Nephron (organoid): ENCODE measurements around the gene FAM131C.
A peak's percentile ranks its signal among the peaks of the same experiment; 100 is the strongest.
"Not testable (repeated sequence)": the region's sequence is repeated elsewhere in the genome, so short reads cannot be mapped to it uniquely, and the experiment has no call there.

Experiments
- H3K27ac Mint-ChIP-seq, 3 experiments: 2 replicates each; pipeline ENCODE4 v1.8.0; 2020; ENCODE audit warnings: mixed read lengths in 3 of 3, mild to moderate bottlenecking in 2 of 3, moderate library complexity in 1 of 3
- H3K27me3 Mint-ChIP-seq: 2 replicates; pipeline ENCODE4 v1.8.0; 2021; ENCODE audit warnings: low read depth, mild to moderate bottlenecking, moderate library complexity, mixed read lengths
- H3K36me3 Mint-ChIP-seq: 2 replicates; pipeline ENCODE4 v1.8.0; 2020; ENCODE audit warnings: low read depth, mixed read lengths
- H3K4me1 Mint-ChIP-seq: 2 replicates; pipeline ENCODE4 v1.8.0; 2020; ENCODE audit warnings: mixed read lengths
- H3K4me3 Mint-ChIP-seq, 3 experiments: 2 replicates each; pipeline ENCODE4 v1.8.0; 2020; ENCODE audit warnings: mild to moderate bottlenecking in 3 of 3, mixed read lengths in 3 of 3, moderate library complexity in 2 of 3
- H3K9me3 Mint-ChIP-seq: 2 replicates; pipeline ENCODE4 v1.8.0; 2020; ENCODE audit warnings: mixed read lengths
- TF ChIP-seq, protein P1 (sequence below), 3 experiments: fragments of 200-600 bp; sonication (generic); IDR thresholded peaks; one replicate each; pipeline ENCODE4 v1.5.0; 2021; ENCODE audit warnings: antibody characterized with exemption in 3 of 3; ENCODE audit not compliant: unreplicated experiment in 3 of 3

The FAM131C gene

DNA sequence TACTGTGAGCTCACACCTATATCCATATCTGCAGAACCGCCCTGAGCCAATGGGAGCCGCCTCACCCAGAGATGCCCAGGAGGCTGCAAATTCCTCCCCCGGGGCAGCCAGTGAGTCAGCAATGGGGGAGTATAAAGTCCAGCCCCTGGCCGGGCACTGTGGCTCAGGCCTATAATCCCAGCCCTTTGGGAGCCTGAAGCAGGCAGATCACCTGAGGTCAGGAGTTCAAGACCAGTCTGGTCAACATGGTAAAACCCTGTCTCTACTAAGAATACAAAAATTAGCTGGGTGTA lies 34.9 kb downstream of the FAM131C start:
- H3K27me3 Mint-ChIP-seq: peaks cover 29% of the 10 kb centered on the region
- no peaks in the 10 kb centered on the region for H3K4me1 Mint-ChIP-seq
- no peaks in the 10 kb centered on the region for H3K36me3 Mint-ChIP-seq
- no peaks in the 10 kb centered on the region for H3K9me3 Mint-ChIP-seq
- no peak overlapping the region for H3K4me3 Mint-ChIP-seq
- no peak overlapping the region for H3K27ac Mint-ChIP-seq
- TF ChIP-seq, protein P1, sequence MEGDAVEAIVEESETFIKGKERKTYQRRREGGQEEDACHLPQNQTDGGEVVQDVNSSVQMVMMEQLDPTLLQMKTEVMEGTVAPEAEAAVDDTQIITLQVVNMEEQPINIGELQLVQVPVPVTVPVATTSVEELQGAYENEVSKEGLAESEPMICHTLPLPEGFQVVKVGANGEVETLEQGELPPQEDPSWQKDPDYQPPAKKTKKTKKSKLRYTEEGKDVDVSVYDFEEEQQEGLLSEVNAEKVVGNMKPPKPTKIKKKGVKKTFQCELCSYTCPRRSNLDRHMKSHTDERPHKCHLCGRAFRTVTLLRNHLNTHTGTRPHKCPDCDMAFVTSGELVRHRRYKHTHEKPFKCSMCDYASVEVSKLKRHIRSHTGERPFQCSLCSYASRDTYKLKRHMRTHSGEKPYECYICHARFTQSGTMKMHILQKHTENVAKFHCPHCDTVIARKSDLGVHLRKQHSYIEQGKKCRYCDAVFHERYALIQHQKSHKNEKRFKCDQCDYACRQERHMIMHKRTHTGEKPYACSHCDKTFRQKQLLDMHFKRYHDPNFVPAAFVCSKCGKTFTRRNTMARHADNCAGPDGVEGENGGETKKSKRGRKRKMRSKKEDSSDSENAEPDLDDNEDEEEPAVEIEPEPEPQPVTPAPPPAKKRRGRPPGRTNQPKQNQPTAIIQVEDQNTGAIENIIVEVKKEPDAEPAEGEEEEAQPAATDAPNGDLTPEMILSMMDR (IDR thresholded peaks at IDR 0.05; ENCODE audit: unreplicated experiment in 3 of 3): no peak

- H3K36me3 Mint-ChIP-seq, H3K9me3 Mint-ChIP-seq, H3K27ac Mint-ChIP-seq, H3K4me1 Mint-ChIP-seq, H3K4me3 Mint-ChIP-seq: not testable (repeated sequence)
- H3K27me3 Mint-ChIP-seq: peaks cover 29% of the 10 kb centered on the region
These were observed 37.0 kb downstream of the FAM131C start for GRCh38 chr1:16036461-16036860.

- Mint-ChIP-seq H3K27me3 (peaks cover 36% of the 10 kb centered on the region), H3K27ac (peak overlapping the region in 1 of 3 experiments; percentile 41)
- H3K4me1 Mint-ChIP-seq, H3K36me3 Mint-ChIP-seq, H3K9me3 Mint-ChIP-seq, H3K4me3 Mint-ChIP-seq: not testable (repeated sequence)
These were observed 40.3 kb downstream of the FAM131C start for GRCh38 chr1:16033103-16033632.

DNA sequence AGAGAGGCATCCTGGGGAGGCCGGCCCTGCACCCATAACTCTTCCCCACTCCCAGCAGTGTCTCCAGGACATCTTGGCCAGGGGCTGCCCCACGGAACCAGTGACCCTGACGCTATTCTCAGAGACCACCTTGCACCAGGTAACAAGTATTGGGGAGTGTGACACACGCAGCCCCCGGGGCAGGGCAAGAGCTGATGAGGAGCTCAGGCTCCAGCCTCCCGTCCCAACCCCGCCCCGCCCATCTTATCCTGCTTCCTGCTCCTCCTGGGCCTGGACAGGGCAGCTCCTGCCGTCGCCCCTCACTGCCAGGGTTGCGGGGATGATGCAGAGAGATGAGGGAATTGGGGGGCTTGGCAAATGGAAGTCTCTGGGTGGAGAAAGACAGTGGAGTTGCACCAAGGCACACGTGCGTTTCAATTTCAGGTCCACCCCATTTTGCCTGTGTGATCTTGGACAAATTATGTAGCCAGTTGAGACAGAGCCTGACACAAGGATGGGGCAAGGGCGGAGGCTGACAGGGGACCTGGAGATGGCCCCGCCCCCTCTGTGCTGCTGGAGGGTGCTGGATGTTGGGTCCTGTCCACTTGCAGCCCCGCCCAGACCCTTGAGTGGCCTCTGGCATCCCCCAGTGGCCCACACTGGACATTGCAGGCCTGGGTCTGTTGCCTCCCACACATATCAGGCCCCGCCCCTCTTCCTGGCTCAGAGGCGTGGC lies 40.9 kb downstream of the FAM131C start:
- Mint-ChIP-seq H3K27me3 (peaks cover 35% of the 10 kb centered on the region), H3K4me3 (no peak overlapping the region), H3K9me3 (no peaks in the 10 kb centered on the region), H3K4me1 (peaks cover 4% of the 10 kb centered on the region), H3K27ac (peak overlapping the region in 1 of 3 experiments; percentile 41), H3K36me3 (no peaks in the 10 kb centered on the region)
- TF ChIP-seq, protein P1 (IDR thresholded peaks at IDR 0.05; ENCODE audit: unreplicated experiment in 3 of 3): peak; percentile 95 to 98 (median 96)

DNA sequence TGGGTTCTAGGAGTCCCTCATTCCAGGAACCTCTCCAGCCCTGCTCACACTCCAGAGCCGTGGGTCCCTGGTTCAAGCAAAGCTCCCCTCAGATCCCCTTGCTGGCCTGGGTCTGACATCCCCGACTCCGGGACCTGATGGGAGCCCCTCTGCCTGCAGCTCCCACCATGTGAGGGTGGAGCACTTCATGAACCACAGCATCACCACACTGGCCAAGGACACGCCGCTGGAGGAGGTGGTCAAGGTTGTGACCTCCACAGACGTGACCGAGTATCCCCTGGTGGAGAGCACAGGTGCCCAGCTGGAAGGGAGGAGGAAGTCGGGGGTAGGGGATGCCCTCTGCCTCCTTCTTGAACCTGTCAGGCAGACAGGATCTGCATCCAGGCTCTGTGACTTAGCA lies 41.9 kb downstream of the FAM131C start:
- H3K4me1 Mint-ChIP-seq: peaks cover 4% of the 10 kb centered on the region
- H3K27me3 Mint-ChIP-seq: peaks cover 26% of the 10 kb centered on the region
- H3K27ac Mint-ChIP-seq: no peak overlapping the region

DNA sequence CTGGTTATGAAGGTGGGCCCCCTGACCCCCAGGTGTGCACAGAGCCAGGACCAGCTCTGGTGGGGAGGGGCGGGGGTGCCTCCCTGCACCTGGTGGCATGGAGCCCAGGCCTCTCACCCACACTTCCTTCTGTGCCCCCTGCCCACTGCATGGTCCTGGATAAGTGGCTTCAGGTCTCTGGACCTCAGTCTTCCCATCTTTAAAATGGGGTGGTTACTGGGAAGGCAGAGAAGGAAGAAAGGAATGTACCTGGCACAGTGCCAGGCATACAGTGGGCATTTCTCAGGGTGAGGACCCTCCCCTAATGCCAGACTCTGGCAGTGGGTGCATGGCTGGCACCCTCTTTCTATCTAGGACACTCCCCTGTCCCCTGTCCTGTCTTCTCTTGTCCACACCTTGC lies 44.2 kb downstream of the FAM131C start:
- TF ChIP-seq, protein P1 (IDR thresholded peaks at IDR 0.05; ENCODE audit: unreplicated experiment in 3 of 3): no peak
- Mint-ChIP-seq H3K9me3 (no peaks in the 10 kb centered on the region), H3K36me3 (no peaks in the 10 kb centered on the region), H3K27me3 (peaks cover 37% of the 10 kb centered on the region), H3K4me1 (peaks cover 4% of the 10 kb centered on the region), H3K27ac (no peak overlapping the region), H3K4me3 (peak overlapping the region in 1 of 3 experiments; percentile 34)

More for the DNA sequence above, 41.9 kb downstream of the FAM131C start:
- TF ChIP-seq, protein P1 (IDR thresholded peaks at IDR 0.05; ENCODE audit: unreplicated experiment in 3 of 3): no peak
- no peaks in the 10 kb centered on the region for H3K36me3 Mint-ChIP-seq
- H3K9me3 Mint-ChIP-seq: no peaks in the 10 kb centered on the region
- no peak overlapping the region for H3K4me3 Mint-ChIP-seq

GRCh38 chr1:16029003-16029268 lies 44.5 kb downstream of the FAM131C start:
- H3K27ac Mint-ChIP-seq, H3K36me3 Mint-ChIP-seq, H3K4me1 Mint-ChIP-seq, H3K9me3 Mint-ChIP-seq, H3K4me3 Mint-ChIP-seq: not testable (repeated sequence)
- peaks cover 40% of the 10 kb centered on the region for H3K27me3 Mint-ChIP-seq
